ENCODE measurements around the gene LYRM2.

LYRM2 gene

GRCh38 chr6:89630488-89630887 lies 8.1 kb downstream of the LYRM2 start:
- no peak for TF ChIP-seq CTCF (IDR thresholded peaks at IDR 0.05; ENCODE audit: control insufficient read depth, extremely low read depth, insufficient read depth)
- DNase-seq (ENCODE audit: low read depth) = no peak
- H3K4me3 ChIP-seq (ENCODE audit: low read depth, low read length) = no peak overlapping the region

GRCh38 chr6:89623749-89624148 lies 14.8 kb downstream of the LYRM2 start:
- no peak for DNase-seq (ENCODE audit: low read depth)
- no peak for TF ChIP-seq CTCF (IDR thresholded peaks at IDR 0.05; ENCODE audit: control insufficient read depth, extremely low read depth, insufficient read depth)
- no peak overlapping the region for H3K4me3 ChIP-seq (ENCODE audit: low read depth, low read length)

GRCh38 chr6:89619567-89619966 lies 19.0 kb downstream of the LYRM2 start:
- DNase-seq (ENCODE audit: low read depth) = no peak
- TF ChIP-seq CTCF (IDR thresholded peaks at IDR 0.05; ENCODE audit: control insufficient read depth, extremely low read depth, insufficient read depth) = no peak

GRCh38 chr6:89618026-89618425 lies 20.5 kb downstream of the LYRM2 start:
- H3K4me3 ChIP-seq (ENCODE audit: low read depth, low read length) = no peak overlapping the region
- TF ChIP-seq CTCF (IDR thresholded peaks at IDR 0.05; ENCODE audit: control insufficient read depth, extremely low read depth, insufficient read depth) = no peak
- DNase-seq (ENCODE audit: low read depth) = no peak

More at GRCh38 chr6:89619567-89619966, 19.0 kb downstream of the LYRM2 start:
- H3K4me3 ChIP-seq (ENCODE audit: low read depth, low read length) = no peak overlapping the region

GRCh38 chr6:89616531-89616930 lies 22.0 kb downstream of the LYRM2 start:
- no peak for TF ChIP-seq CTCF (IDR thresholded peaks at IDR 0.05; ENCODE audit: control insufficient read depth, extremely low read depth, insufficient read depth)
- H3K4me3 ChIP-seq (ENCODE audit: low read depth, low read length) = no peak overlapping the region
- no peak for DNase-seq (ENCODE audit: low read depth)

GRCh38 chr6:89615882-89616281 lies 22.7 kb downstream of the LYRM2 start:
- no peak for DNase-seq (ENCODE audit: low read depth)
- H3K4me3 ChIP-seq (ENCODE audit: low read depth, low read length) = no peak overlapping the region
- TF ChIP-seq CTCF (IDR thresholded peaks at IDR 0.05; ENCODE audit: control insufficient read depth, extremely low read depth, insufficient read depth) = no peak

- no peak for DNase-seq (ENCODE audit: low read depth)
- TF ChIP-seq CTCF (IDR thresholded peaks at IDR 0.05; ENCODE audit: control insufficient read depth, extremely low read depth, insufficient read depth) = no peak
- no peak overlapping the region for H3K4me3 ChIP-seq (ENCODE audit: low read depth, low read length)
These were observed 24.8 kb downstream of the LYRM2 start for GRCh38 chr6:89613790-89614189.
